Body of pancreas (tissue), 4 donors: ENCODE measurements around the gene OR4K13.

Source experiments
- CTCF ChIP-seq, 7 experiments: fragments of 450-650 bp in 4 of 7; fragments of 200-600 bp in 3 of 7; sonication (generic) in 3 of 7; IDR thresholded peaks; one replicate each; pipeline ENCODE4 v1.5.1; 2016 to 2019; ENCODE audit warnings: antibody characterized with exemption in 7 of 7
- POLR2A ChIP-seq, 3 donors: fragments of 450-650 bp; IDR thresholded peaks; one replicate each; pipeline ENCODE4 v1.6.1; 2016; ENCODE audit warnings: antibody characterized with exemption in 3 of 3, mild to moderate bottlenecking in 2 of 3

- no peak for TF ChIP-seq POLR2A (IDR thresholded peaks at IDR 0.05)
- no peak for TF ChIP-seq CTCF (IDR thresholded peaks at IDR 0.05)
Observed at GRCh38 chr14:20002319-20002718, 33.5 kb downstream of the OR4K13 start.
